IMR-90 (cell line): ENCODE data around the gene ZNF134. TPM values are rescaled to one million over a fixed set of nuclear protein-coding genes. Genes with fewer than 3 reads are reported as not detected.

Experiments used
- ATAC-seq: fragments of 200-7000 bp; cut with Tn5 transposase; 2 replicates; pipeline ENCODE4 v1.9.1; 2020; ENCODE audit warnings: low read depth, mild to moderate bottlenecking, moderate library complexity
- BruUV-seq: library from RNA; stranded (reverse); fragments of 400-500 nt; replicated peaks from 2 replicates; lab custom pipeline; 2021; lab: Mats Ljungman, UMichigan
- CTCF ChIA-PET: fragments of 300-600 bp; formaldehyde crosslinking; extraction: SDS; loops from one replicate; lab custom pipeline; 2021; ENCODE audit warnings: antibody characterized with exemption; lab: Yijun Ruan, JAX
- POLR2A ChIA-PET: fragments of 300-600 bp; sonication (Branson Sonifier 250); formaldehyde crosslinking; loops from one replicate; lab custom pipeline; 2022; ENCODE audit warnings: antibody characterized with exemption; ENCODE audit not compliant: unreplicated experiment; lab: Charles Lee
- DNase-seq: peaks from one replicate; pipeline ENCODE4 v3.0.0; 2013
- H2AFZ ChIP-seq: replicated peaks from 2 replicates; pipeline ENCODE3; 2013; ENCODE audit warnings: low read length, mild to moderate bottlenecking; ENCODE audit not compliant: poor library complexity
- H2AK5ac ChIP-seq: 2 replicates; pipeline ENCODE4 v1.6.1; 2013; ENCODE audit warnings: low read depth, low read length, inconsistent platforms
- H2AK9ac ChIP-seq: replicated peaks from 2 replicates; pipeline ENCODE3; 2013; ENCODE audit warnings: mild to moderate bottlenecking, low read depth, low read length, moderate library complexity; ENCODE audit not compliant: poor library complexity
- H2BK120ac ChIP-seq: 2 replicates; pipeline ENCODE4 v1.6.1; 2013; ENCODE audit warnings: low read depth, low read length, inconsistent platforms
- H2BK15ac ChIP-seq: 3 replicates; pipeline ENCODE4 v1.6.1; 2013; ENCODE audit warnings: low read depth, low read length, inconsistent platforms
- H2BK20ac ChIP-seq: 2 replicates; pipeline ENCODE4 v1.6.1; 2013; ENCODE audit warnings: low read depth, mild to moderate bottlenecking, inconsistent platforms, low read length, moderate library complexity
- H2BK5ac ChIP-seq: 2 replicates; pipeline ENCODE4 v1.6.1; 2013; ENCODE audit warnings: mild to moderate bottlenecking, low read depth, low read length, inconsistent platforms; ENCODE audit not compliant: poor library complexity, severe bottlenecking
- H3K14ac ChIP-seq: replicated peaks from 2 replicates; pipeline ENCODE4 v1.6.1; 2013; ENCODE audit warnings: low read depth, low read length, inconsistent platforms
- H3K18ac ChIP-seq: 2 replicates; pipeline ENCODE4 v1.6.1; 2013; ENCODE audit warnings: low read depth, low read length, control low read depth
- H3K23ac ChIP-seq: 2 replicates; pipeline ENCODE4 v1.6.1; 2013; ENCODE audit warnings: low read depth, low read length, inconsistent platforms
- H3K27ac ChIP-seq: 2 replicates; pipeline ENCODE4 v1.5.1; 2013; ENCODE audit warnings: mild to moderate bottlenecking, control low read depth, low read length; ENCODE audit not compliant: insufficient read depth
- H3K27me3 ChIP-seq: 2 replicates; pipeline ENCODE4 v1.6.1; 2013; ENCODE audit warnings: low read length; ENCODE audit not compliant: control insufficient read depth, insufficient read depth
- H3K36me3 ChIP-seq: 2 replicates; pipeline ENCODE4 v1.6.1; 2013; ENCODE audit warnings: low read length, mixed read lengths; ENCODE audit not compliant: control insufficient read depth, insufficient read depth
- H3K4ac ChIP-seq: 2 replicates; pipeline ENCODE4 v1.6.1; 2013; ENCODE audit warnings: low read depth, low read length, inconsistent platforms
- H3K4me1 ChIP-seq: 2 replicates; pipeline ENCODE4 v1.6.1; 2013; ENCODE audit warnings: low read length, mixed read lengths; ENCODE audit not compliant: control insufficient read depth, insufficient read depth
- H3K4me2 ChIP-seq: 2 replicates; pipeline ENCODE4 v1.6.1; 2013; ENCODE audit warnings: low read depth, mild to moderate bottlenecking, control low read depth, low read length, moderate library complexity
- H3K4me3 ChIP-seq: 2 replicates; pipeline ENCODE4 v1.5.1; 2013; ENCODE audit warnings: low read depth, mild to moderate bottlenecking, control low read depth, low read length, moderate library complexity; ENCODE audit not compliant: insufficient read depth
- H3K56ac ChIP-seq: 2 replicates; pipeline ENCODE4 v1.6.1; 2013; ENCODE audit warnings: low read length, inconsistent platforms; ENCODE audit not compliant: insufficient read depth; ENCODE audit errors: extremely low read depth
- H3K79me1 ChIP-seq, 2 experiments: 2 replicates each; pipeline ENCODE4 v1.6.1; 2013; ENCODE audit warnings: low read length in 2 of 2, inconsistent platforms in 1 of 2, low read depth in 1 of 2
- H3K9ac ChIP-seq: 2 replicates; pipeline ENCODE4 v1.6.1; 2013; ENCODE audit warnings: low read depth, low read length, control low read depth
- H3K9me1 ChIP-seq: 2 replicates; pipeline ENCODE4 v1.6.1; 2013; ENCODE audit warnings: low read length, inconsistent platforms; ENCODE audit not compliant: insufficient read depth
- H3K9me3 ChIP-seq: 2 replicates; pipeline ENCODE4 v1.6.1; 2013; ENCODE audit warnings: low read length; ENCODE audit not compliant: control insufficient read depth, insufficient read depth
- H4K20me1 ChIP-seq: 2 replicates; pipeline ENCODE4 v1.6.1; 2013; ENCODE audit warnings: low read length, inconsistent platforms; ENCODE audit not compliant: insufficient read depth
- H4K5ac ChIP-seq: 2 replicates; pipeline ENCODE4 v1.6.1; 2013; ENCODE audit warnings: mild to moderate bottlenecking, low read depth, low read length, control low read depth
- H4K8ac ChIP-seq, 2 experiments: 2 replicates each; pipeline ENCODE4 v1.6.1; 2013; ENCODE audit warnings: low read depth in 2 of 2, low read length in 2 of 2, control low read depth in 1 of 2, inconsistent platforms in 1 of 2
- H4K91ac ChIP-seq: 2 replicates; pipeline ENCODE4 v1.6.1; 2013; ENCODE audit warnings: low read depth, low read length, inconsistent platforms; ENCODE audit not compliant: insufficient read depth
- BHLHE40 ChIP-seq: fragments of 150-350 bp; IDR thresholded peaks from 2 replicates; pipeline ENCODE4 v1.6.1; 2016; ENCODE audit warnings: mild to moderate bottlenecking, low read depth, low read length
- CEBPB ChIP-seq: IDR thresholded peaks from 2 replicates; pipeline ENCODE4 v1.6.1; 2012; ENCODE audit warnings: low read depth, low read length, improper control_type of control experiment
- CHD1 ChIP-seq: IDR thresholded peaks from 2 replicates; pipeline ENCODE4 v1.6.1; 2012; ENCODE audit warnings: low read depth, low read length, improper control_type of control experiment
- ELK1 ChIP-seq: fragments of 150-350 bp; IDR thresholded peaks from 2 replicates; pipeline ENCODE4 v1.6.1; 2016; ENCODE audit warnings: low read depth, mild to moderate bottlenecking, low read length, moderate library complexity, borderline replicate concordance
- FOS ChIP-seq: fragments of 150-350 bp; IDR thresholded peaks from 2 replicates; pipeline ENCODE4 v1.6.1; 2016; ENCODE audit warnings: low read depth, low read length
- MAFK ChIP-seq: IDR thresholded peaks from 2 replicates; pipeline ENCODE4 v1.6.1; 2012; ENCODE audit warnings: low read depth, low read length, improper control_type of control experiment
- MXI1 ChIP-seq: IDR thresholded peaks from 2 replicates; pipeline ENCODE4 v1.6.1; 2012; ENCODE audit warnings: low read depth, mild to moderate bottlenecking, low read length, moderate library complexity, borderline replicate concordance
- NFE2L2 ChIP-seq: fragments of 150-350 bp; IDR thresholded peaks from 2 replicates; pipeline ENCODE4 v1.6.1; 2016; ENCODE audit warnings: low read depth, mild to moderate bottlenecking, low read length
- POLR2A ChIP-seq: IDR thresholded peaks from 2 replicates; pipeline ENCODE4 v1.6.1; 2012; ENCODE audit warnings: mild to moderate bottlenecking, low read depth, low read length
- RAD21 ChIP-seq: IDR thresholded peaks from 2 replicates; pipeline ENCODE4 v1.6.1; 2012; ENCODE audit warnings: low read length, improper control_type of control experiment
- RCOR1 ChIP-seq: IDR thresholded peaks from 2 replicates; pipeline ENCODE4 v1.6.1; 2012; ENCODE audit warnings: mild to moderate bottlenecking, low read length, improper control_type of control experiment; ENCODE audit not compliant: insufficient replicate concordance
- RFX5 ChIP-seq: IDR thresholded peaks from 2 replicates; pipeline ENCODE4 v1.8.0; 2012; ENCODE audit warnings: low read depth, mild to moderate bottlenecking, low read length, moderate library complexity
- SMC3 ChIP-seq: fragments of 150-350 bp; IDR thresholded peaks from 2 replicates; pipeline ENCODE4 v1.6.1; 2016; ENCODE audit warnings: low read depth, mild to moderate bottlenecking, antibody characterized with exemption, low read length, moderate library complexity
- USF2 ChIP-seq: fragments of 150-350 bp; IDR thresholded peaks from 2 replicates; pipeline ENCODE4 v1.6.1; 2017; ENCODE audit warnings: mild to moderate bottlenecking, antibody characterized with exemption, low read length, low read depth
- WGBS, 2 experiments: methylation state at CpG; one replicate each; pipeline versions ENCODE4 v1.1.5 to v1.1.7; 2013; ENCODE audit warnings: missing lambda C conversion rate in 2 of 2; ENCODE audit not compliant: insufficient read length in 1 of 2; ENCODE audit errors: extremely low coverage in 2 of 2; 5-methylcytosine and 5-hydroxymethylcytosine counted together
- dilution Hi-C: fragments of 300-500 bp; cut with HindIII; formaldehyde crosslinking; loops from one replicate; pipeline ENCODE4 v1.14.3; 2018; ENCODE audit warnings: low sequenced_read_pairs; ENCODE audit not compliant: unreplicated experiment
- in situ Hi-C: fragments of 300-500 bp; cut with MboI; formaldehyde crosslinking; loops from 3 replicates; pipeline ENCODE4 v1.14.3; 2019; ENCODE audit warnings: low sequenced_read_pairs, inconsistent platforms, mixed read lengths
- intact Hi-C: fragments of 100-400 bp; cut with micrococcal nuclease; formaldehyde crosslinking; loops from 2 replicates; pipeline ENCODE4 v1.10.0; 2022
- polyA plus RNA-seq, 3 experiments: library from polyadenylated mRNA; depleted of rRNA; stranded (reverse); fragments of >200 nt; gene quantifications; 2 replicates each; pipeline ENCODE4 v1.2.3, GENCODE V29; 2012; ENCODE audit warnings: low replicate concordance in 1 of 3
- total RNA-seq: library from RNA; depleted of rRNA; stranded (reverse); fragments of >200 nt; gene quantifications from 2 replicates; pipeline ENCODE4 v1.2.3, GENCODE V29; 2012
- TF ChIP-seq, protein P1 (sequence below): conservative IDR thresholded peaks from 2 replicates; pipeline ENCODE4 v1.5.1; 2012; ENCODE audit warnings: mild to moderate bottlenecking, low read depth, low read length, improper control_type of control experiment

The ZNF134 gene
- total and polyA plus RNA-seq, 2 of the 4 experiments (the other 2 are of a cell fraction) = 6.2 to 31.0 TPM

- Histone ChIP-seq H4K91ac (no peak overlapping the region), H2AFZ (no peak overlapping the region), H3K4ac (no peak overlapping the region), H2AK9ac (no peak overlapping the region), H4K8ac (no peak overlapping the region), H3K23ac (no peak overlapping the region), H4K5ac (no peak overlapping the region), H3K9me1 (peaks cover 12% of the 10 kb centered on the region; the same call in 1 of the 2 replicates), H3K56ac (no peak overlapping the region), H3K27ac (no peak overlapping the region), H2BK5ac (no peak overlapping the region), H2BK20ac (no peak overlapping the region), H2BK120ac (no peak overlapping the region), H3K79me1 (peaks cover 10 to 21% of the 10 kb centered on the region in 2 experiments), H3K36me3 (peaks cover 40% of the 10 kb centered on the region), H3K27me3 (no peaks in the 10 kb centered on the region), H3K9ac (no peak overlapping the region), H4K20me1 (no peaks in the 10 kb centered on the region), H3K4me1 (peaks cover 4% of the 10 kb centered on the region), H3K9me3 (peaks cover 36% of the 10 kb centered on the region), H3K4me2 (no peak overlapping the region), H3K18ac (no peak overlapping the region), H2BK15ac (no peak overlapping the region), H3K4me3 (no peak overlapping the region), H2AK5ac (no peak overlapping the region), H3K14ac (no peak overlapping the region)
- ATAC-seq (no peak), DNase-seq (no peak)
- no peak for TF ChIP-seq ELK1
- no peak for TF ChIP-seq USF2
- no peak for TF ChIP-seq MXI1
- no peak for TF ChIP-seq RCOR1
- TF ChIP-seq CEBPB = no peak
- no peak for TF ChIP-seq POLR2A
- TF ChIP-seq BHLHE40 = no peak
- TF ChIP-seq RAD21 = no peak
- TF ChIP-seq FOS = no peak
- TF ChIP-seq RFX5 = no peak
- TF ChIP-seq MAFK = no peak
- no peak for TF ChIP-seq SMC3
- no peak for TF ChIP-seq CHD1
- TF ChIP-seq NFE2L2 = no peak
- TF ChIP-seq, protein P1, sequence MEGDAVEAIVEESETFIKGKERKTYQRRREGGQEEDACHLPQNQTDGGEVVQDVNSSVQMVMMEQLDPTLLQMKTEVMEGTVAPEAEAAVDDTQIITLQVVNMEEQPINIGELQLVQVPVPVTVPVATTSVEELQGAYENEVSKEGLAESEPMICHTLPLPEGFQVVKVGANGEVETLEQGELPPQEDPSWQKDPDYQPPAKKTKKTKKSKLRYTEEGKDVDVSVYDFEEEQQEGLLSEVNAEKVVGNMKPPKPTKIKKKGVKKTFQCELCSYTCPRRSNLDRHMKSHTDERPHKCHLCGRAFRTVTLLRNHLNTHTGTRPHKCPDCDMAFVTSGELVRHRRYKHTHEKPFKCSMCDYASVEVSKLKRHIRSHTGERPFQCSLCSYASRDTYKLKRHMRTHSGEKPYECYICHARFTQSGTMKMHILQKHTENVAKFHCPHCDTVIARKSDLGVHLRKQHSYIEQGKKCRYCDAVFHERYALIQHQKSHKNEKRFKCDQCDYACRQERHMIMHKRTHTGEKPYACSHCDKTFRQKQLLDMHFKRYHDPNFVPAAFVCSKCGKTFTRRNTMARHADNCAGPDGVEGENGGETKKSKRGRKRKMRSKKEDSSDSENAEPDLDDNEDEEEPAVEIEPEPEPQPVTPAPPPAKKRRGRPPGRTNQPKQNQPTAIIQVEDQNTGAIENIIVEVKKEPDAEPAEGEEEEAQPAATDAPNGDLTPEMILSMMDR = no peak
- dilution Hi-C loops = no loop called here
- in situ Hi-C loops = no loop called here
- no CpG with 5 or more reads among the region's 4 CpGs for WGBS, 2 experiments
- POLR2A ChIA-PET = no interaction called here
- CTCF ChIA-PET = interaction anchor here (0.6 kb wide), 2 partner anchors 26 to 72 kb away, joined by 3 to 5 read pairs; partner anchors contain the start of gene ZNF154
- intact Hi-C loops = no loop called here
- BruUV-seq = no TSS peak
Observed at GRCh38 chr19:57637379-57637778, 23.3 kb downstream of the ZNF134 start.
